Stomach (tissue), 4 donors: ENCODE results near the gene ING1.

Source experiments
- CTCF ChIP-seq, 7 experiments: fragments of 450-650 bp in 4 of 7; fragments of 200-600 bp in 3 of 7; sonication (generic) in 3 of 7; IDR thresholded peaks; one replicate each; pipeline ENCODE4 v1.5.1; 2016 to 2019; ENCODE audit warnings: antibody characterized with exemption in 7 of 7, control low read depth in 2 of 7, mild to moderate bottlenecking in 1 of 7
- EP300 ChIP-seq: sonication (generic); formaldehyde crosslinking; IDR thresholded peaks from one replicate; pipeline ENCODE4 v1.6.1; 2017; ENCODE audit warnings: antibody characterized with exemption
- POLR2A ChIP-seq, 4 donors: fragments of 450-650 bp; IDR thresholded peaks; one replicate each; pipeline ENCODE4 v1.6.1; 2016; ENCODE audit warnings: antibody characterized with exemption in 4 of 4, control low read depth in 2 of 4, mild to moderate bottlenecking in 1 of 4, moderate library complexity in 1 of 4
- POLR2AphosphoS5 ChIP-seq, 3 donors: sonication (generic); formaldehyde crosslinking; IDR thresholded peaks; one replicate each; pipeline ENCODE4 v1.6.1; 2016; ENCODE audit warnings: antibody characterized with exemption in 3 of 3

- peak in 1 of 7 experiments; percentile 19 for TF ChIP-seq CTCF (IDR thresholded peaks at IDR 0.05)
- TF ChIP-seq POLR2A (IDR thresholded peaks at IDR 0.05), result no peak
- peak; percentile 69 to 94 (median 94) for TF ChIP-seq POLR2AphosphoS5 (IDR thresholded peaks at IDR 0.05)
- TF ChIP-seq EP300, result peak; percentile 44
Measured at GRCh38 chr13:110705826-110706569, 7.5 kb upstream of the ING1 start, which contains the start of gene CARS2.
